GM23248 (cell line): ENCODE data around the gene HDAC8.

ENCODE experiments used
- EZH2 ChIP-seq: fragments of 200-600 bp; sonication (generic); IDR thresholded peaks from 2 replicates; pipeline ENCODE4 v1.6.1; 2018; ENCODE audit warnings: antibody characterized with exemption, mild to moderate bottlenecking; ENCODE audit not compliant: insufficient read depth, poor library complexity, severe bottlenecking
- EZH2phosphoT487 ChIP-seq: fragments of 200-600 bp; sonication (generic); IDR thresholded peaks from 2 replicates; pipeline ENCODE4 v1.6.1; 2018; ENCODE audit warnings: antibody characterized with exemption, moderate library complexity, mild to moderate bottlenecking, low read depth; ENCODE audit not compliant: insufficient read depth

DNA sequence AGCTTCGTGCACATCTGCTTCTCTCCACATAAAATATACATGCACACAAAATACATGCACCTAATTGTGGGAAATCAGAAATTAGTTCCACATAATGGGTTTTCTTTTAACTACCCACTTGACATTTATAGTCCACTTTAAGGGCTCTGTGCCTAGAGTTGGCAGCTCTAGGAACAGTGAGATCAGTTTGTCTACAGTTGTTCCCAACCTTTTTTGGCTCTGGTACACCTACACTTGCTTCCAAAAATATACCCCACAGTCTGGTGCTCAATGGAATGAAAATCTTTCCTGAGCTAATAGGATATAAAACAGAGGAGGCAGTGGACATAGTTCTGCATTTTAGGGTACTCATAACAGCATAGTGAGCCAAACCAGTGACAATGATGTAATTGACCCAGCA lies 36.1 kb downstream of the HDAC8 start:
- TF ChIP-seq EZH2 (no peak), EZH2phosphoT487 (no peak)
